Measurements from ENCODE around the gene DAPK2.
"Not testable (repeated sequence)": the region's sequence is repeated elsewhere in the genome, so short reads cannot be mapped to it uniquely, and the experiment has no call there.

DAPK2 gene

DNA sequence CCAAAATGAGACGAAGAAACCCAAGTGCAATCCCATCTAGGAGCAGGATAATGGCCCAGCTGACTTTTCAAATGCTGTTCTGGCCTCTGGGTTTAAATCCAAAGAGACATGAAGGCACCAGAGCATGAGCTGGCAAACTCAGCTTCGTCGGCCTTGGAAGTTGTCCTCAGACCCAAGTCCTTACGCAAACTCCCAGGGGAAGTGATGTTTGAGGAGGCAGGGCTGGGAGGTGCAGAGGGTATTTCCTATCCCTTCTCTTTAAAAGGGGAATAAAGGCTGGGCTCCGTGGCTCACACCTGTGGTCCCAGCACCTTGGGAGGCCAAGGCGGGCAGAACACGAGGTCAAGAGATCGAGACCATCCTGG, 143.6 kb downstream of the DAPK2 start:
- no peak overlapping the region for H3K4me3 ChIP-seq (ENCODE audit: low read depth, low read length)
- no peak for DNase-seq (ENCODE audit: low read depth)
- no peak for TF ChIP-seq CTCF (IDR thresholded peaks at IDR 0.05; ENCODE audit: low read depth, low read length, missing control alignments)
- in situ Hi-C loops (cut with HindIII; ENCODE audit: low sequenced_read_pairs): no loop called here

DNA sequence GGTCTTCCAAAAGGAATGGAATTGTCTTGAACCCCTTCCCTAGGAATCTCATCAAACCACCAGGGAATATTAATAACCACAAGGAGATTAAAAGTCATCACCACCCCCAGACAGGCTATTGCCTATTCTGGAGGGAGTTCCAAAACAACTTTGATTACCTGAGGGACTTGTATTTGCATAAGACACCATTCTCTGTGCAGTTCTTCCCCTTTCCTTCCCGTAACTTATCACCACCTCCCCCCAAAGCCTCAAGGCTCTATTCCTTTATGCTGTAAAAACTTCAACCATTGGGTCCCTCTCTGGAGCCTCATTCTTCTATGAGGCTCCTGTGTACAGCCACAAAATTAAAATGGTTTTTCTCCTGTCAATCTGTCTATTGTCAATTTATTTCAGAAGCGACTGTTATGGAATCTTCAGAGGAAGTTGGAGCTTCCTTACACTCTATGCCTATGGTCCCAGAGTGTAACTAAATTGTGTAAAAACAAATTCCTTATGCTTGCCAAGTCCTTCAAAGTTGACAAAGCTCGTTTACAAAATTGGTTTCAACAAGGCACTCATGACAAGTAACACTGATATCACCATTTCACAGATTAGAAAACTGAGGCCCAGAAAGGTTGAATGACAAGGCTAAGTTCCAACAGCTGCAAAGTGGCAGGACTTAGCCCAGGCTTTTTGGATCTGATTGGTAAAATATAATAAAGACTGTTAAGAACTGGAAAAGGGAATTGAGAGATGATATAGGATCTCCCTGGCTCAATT, 144.2 kb downstream of the DAPK2 start:
- no peak for DNase-seq (ENCODE audit: low read depth)
- in situ Hi-C loops (cut with HindIII; ENCODE audit: low sequenced_read_pairs): no loop called here
- H3K4me3 ChIP-seq (ENCODE audit: low read depth, low read length): no peak overlapping the region
- no peak for TF ChIP-seq CTCF (IDR thresholded peaks at IDR 0.05; ENCODE audit: low read depth, low read length, missing control alignments)

- no peak overlapping the region for H3K4me3 ChIP-seq (ENCODE audit: low read depth, low read length)
- no peak for DNase-seq (ENCODE audit: low read depth)
- no peak for TF ChIP-seq CTCF (IDR thresholded peaks at IDR 0.05; ENCODE audit: low read depth, low read length, missing control alignments)
- in situ Hi-C loops (cut with HindIII; ENCODE audit: low sequenced_read_pairs): no loop called here
These were observed 146.0 kb downstream of the DAPK2 start for GRCh38 chr15:63900306-63900705.

DNA sequence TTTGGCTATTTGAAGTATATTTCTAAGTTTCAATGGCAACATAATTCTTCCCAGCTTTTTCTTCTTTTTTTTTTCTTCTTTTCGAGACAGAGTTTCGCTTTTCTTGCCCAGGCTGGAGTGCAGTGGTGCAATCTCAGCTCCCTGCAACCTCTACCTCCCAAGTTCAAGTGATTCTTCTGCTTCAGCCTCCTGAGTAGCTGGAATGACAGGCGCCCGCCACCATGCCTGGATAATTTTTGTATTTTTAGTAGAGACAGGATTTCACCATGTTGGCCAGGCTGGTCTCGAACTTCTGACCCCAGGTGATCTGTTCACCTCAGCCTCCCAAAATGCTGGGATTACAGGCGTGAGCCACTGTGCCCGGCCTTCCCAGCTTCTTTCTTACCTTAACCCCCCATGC, 146.7 kb downstream of the DAPK2 start:
- not testable (repeated sequence) for H3K4me3 ChIP-seq (ENCODE audit: low read depth, low read length); DNase-seq (ENCODE audit: low read depth)
- in situ Hi-C loops (cut with HindIII; ENCODE audit: low sequenced_read_pairs): loop anchor here (25.0 kb wide), 1 partner anchor 137 kb away; no protein-coding TSS in a partner anchor

DNA sequence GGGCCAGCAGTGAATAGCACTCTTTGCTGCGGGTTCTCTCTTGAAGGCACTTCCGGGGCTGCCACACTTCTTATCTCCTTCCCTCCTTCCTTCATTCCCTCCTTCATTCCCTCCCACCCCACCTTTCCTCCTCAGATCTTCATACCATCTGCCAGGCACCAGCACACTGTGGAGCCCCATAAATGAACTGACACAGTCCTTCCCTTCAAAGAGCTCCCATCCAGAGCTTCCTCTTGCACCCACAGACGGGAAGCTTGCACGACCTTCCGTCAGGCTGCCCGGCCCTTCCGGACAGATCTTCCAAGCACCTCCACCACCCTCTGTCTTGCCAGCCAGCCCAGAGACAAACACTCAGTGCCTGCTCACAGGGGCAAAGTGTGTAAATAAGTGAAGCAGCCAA, 147.1 kb downstream of the DAPK2 start:
- in situ Hi-C loops (cut with HindIII; ENCODE audit: low sequenced_read_pairs): loop anchor here (25.0 kb wide), 1 partner anchor 137 kb away; no protein-coding TSS in a partner anchor
- H3K4me3 ChIP-seq (ENCODE audit: low read depth, low read length): no peak overlapping the region
- DNase-seq (ENCODE audit: low read depth): no peak
- TF ChIP-seq CTCF (IDR thresholded peaks at IDR 0.05; ENCODE audit: low read depth, low read length, missing control alignments): no peak

DNA sequence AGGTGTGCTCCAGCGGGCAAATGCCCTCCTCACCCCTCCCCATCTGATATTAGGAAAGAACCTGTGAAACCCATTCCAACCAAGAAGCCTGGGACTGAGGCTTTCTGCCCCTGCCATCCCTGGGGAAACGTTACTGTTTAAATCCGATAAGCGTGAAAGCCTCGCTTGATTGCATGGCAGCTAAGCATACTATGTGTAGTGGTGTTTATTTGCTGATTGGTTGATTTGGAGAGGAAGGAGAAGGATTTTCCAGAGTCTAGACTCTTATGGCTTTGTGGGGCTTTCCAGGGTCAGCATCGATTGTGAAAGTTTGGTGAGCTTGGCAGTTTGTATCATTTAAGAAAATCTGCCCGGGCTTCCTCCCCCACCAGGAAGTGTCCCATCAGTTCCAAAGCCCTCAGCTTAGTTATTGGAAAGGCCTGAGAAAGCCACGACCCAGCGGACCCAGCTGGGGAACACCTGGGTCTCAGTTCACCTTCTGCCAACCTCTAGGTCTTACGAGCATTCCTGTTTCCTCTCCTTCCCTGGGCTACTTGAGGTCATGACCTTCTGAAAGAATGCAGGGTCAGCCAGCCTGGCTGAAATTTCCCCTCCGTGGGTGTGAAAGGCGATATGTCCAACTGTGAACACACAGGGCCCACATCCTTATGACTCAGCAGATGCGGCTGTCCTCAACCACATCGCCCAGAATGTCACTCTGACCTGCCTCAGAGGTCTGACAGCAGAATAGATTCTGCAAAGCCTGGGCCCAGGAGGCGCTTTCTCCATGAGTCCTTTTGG, 149.8 kb downstream of the DAPK2 start:
- no peak for TF ChIP-seq CTCF (IDR thresholded peaks at IDR 0.05; ENCODE audit: low read depth, low read length, missing control alignments)
- no peak overlapping the region for H3K4me3 ChIP-seq (ENCODE audit: low read depth, low read length)
- DNase-seq (ENCODE audit: low read depth): peak; percentile 38
- in situ Hi-C loops (cut with HindIII; ENCODE audit: low sequenced_read_pairs): loop anchor here (25.0 kb wide), 1 partner anchor 134 kb away; no protein-coding TSS in a partner anchor

- in situ Hi-C loops (cut with HindIII; ENCODE audit: low sequenced_read_pairs): loop anchor here (25.0 kb wide), 1 partner anchor 134 kb away; no protein-coding TSS in a partner anchor
- no peak for DNase-seq (ENCODE audit: low read depth)
- no peak for TF ChIP-seq CTCF (IDR thresholded peaks at IDR 0.05; ENCODE audit: low read depth, low read length, missing control alignments)
- no peak overlapping the region for H3K4me3 ChIP-seq (ENCODE audit: low read depth, low read length)
These were observed 150.5 kb downstream of the DAPK2 start for GRCh38 chr15:63895787-63896218.

Measured in astrocyte of the cerebellum (primary cell).